OCI-LY1 (cell line): ENCODE results near the gene ZNF160.

ENCODE experiments used
- EZH2 ChIP-seq: fragments of 200-600 bp; sonication (generic), shearing (Covaris generic); IDR thresholded peaks from 2 replicates; pipeline ENCODE4 v1.8.0; 2017; ENCODE audit warnings: borderline replicate concordance, mixed run types, mild to moderate bottlenecking, antibody characterized with exemption, low read length, moderate library complexity, mixed read lengths
- TF ChIP-seq, protein P1 (sequence below): fragments of 200-600 bp; sonication (generic), shearing (Covaris generic); IDR thresholded peaks from 2 replicates; pipeline ENCODE4 v1.5.1; 2017; ENCODE audit warnings: mild to moderate bottlenecking, antibody characterized with exemption, low read length, moderate library complexity, mixed read lengths

DNA sequence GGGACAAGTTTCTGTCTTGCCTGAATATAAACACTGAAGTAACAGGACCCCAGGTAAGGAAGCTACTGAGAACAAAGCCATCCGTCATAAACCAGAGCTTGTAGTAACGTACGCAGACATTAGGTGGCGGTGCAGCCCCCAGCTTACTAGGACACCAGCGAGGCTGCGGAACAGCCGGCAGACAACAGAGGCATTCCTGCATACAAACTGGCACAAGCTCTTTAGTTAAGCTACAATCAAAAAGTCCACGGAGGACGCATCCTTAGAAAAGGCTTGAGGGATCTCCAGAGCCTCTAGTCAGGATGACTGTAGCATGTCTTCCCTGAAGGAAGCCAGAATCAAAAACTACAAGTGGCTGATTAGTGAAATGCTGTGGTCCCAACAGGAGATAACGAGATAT lies 26.2 kb downstream of the ZNF160 start:
- TF ChIP-seq, protein P1, sequence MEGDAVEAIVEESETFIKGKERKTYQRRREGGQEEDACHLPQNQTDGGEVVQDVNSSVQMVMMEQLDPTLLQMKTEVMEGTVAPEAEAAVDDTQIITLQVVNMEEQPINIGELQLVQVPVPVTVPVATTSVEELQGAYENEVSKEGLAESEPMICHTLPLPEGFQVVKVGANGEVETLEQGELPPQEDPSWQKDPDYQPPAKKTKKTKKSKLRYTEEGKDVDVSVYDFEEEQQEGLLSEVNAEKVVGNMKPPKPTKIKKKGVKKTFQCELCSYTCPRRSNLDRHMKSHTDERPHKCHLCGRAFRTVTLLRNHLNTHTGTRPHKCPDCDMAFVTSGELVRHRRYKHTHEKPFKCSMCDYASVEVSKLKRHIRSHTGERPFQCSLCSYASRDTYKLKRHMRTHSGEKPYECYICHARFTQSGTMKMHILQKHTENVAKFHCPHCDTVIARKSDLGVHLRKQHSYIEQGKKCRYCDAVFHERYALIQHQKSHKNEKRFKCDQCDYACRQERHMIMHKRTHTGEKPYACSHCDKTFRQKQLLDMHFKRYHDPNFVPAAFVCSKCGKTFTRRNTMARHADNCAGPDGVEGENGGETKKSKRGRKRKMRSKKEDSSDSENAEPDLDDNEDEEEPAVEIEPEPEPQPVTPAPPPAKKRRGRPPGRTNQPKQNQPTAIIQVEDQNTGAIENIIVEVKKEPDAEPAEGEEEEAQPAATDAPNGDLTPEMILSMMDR = peak; percentile 29; the same call in 1 of the 2 replicates
- no peak for TF ChIP-seq EZH2
